GM21786 (cell line): ENCODE results near the gene NPPA.
"Not testable (repeated sequence)": the region's sequence is repeated elsewhere in the genome, so short reads cannot be mapped to it uniquely, and the experiment has no call there.

Experiments
- ATAC-seq: cut with Tn5 transposase; IDR thresholded peaks from one replicate; pipeline ENCODE4 v1.9.1; 2021; ENCODE audit not compliant: unreplicated experiment

Gene NPPA

DNA sequence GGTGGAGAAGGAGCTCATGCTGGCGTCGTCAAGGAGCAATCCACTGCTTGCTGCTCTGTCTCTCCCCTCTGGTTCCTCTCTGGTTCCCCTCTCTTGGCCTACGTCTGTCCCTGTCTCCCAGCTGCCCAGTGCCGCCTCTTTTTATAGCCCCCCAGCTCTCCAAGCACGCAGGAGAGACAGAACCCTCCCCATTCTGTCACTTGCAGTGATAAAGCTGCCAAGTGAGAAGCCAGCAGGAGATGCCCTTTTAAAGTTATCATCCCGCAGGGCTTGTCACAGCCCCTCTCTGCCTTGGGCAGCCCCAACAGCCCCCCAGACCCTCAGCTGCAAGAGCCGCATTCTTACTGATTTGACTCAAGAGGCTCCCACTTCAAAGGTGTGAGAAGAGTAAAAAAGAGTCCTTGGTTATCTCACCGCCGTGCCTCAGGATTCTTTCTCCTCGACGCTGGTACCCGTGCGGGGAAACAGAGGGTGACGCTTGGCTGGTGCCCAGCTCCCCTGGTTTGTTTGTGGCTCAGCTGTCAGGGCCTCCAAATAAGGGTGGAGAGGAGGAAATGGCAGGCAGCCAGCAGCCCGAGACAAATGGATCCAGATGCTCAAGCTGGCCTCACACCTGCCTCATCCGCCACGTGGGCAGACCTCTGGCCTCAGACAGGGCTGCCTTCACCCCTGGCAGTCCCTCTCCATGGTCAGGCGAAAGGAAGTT lies at the start of gene NPPA:
Gene NPPA, minus strand, starts transcription at position 117 of the 706 bp plus-strand sequence. Its CDS starts 99 bp downstream, at position 18.
- ATAC-seq = no peak

DNA sequence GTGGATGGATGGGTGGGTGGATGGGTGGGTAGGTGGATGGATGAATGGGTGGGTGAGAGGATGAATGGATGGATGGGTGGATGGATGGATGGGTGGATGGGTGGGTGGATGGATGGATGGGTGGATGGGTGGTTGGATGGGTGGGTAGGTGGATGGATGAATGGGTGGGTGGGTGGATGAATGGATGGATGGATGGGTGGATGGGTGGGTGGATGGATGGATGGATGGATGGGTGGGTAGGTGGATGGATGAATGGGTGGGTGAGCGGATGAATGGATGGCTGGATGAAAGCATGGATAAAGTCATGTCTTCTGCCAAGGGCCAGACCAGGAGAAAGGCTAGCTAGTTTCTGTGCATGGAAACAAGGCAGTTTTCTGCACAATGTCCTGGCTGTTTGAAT lies 46.9 kb upstream of the NPPA start:
- ATAC-seq = not testable (repeated sequence)

DNA sequence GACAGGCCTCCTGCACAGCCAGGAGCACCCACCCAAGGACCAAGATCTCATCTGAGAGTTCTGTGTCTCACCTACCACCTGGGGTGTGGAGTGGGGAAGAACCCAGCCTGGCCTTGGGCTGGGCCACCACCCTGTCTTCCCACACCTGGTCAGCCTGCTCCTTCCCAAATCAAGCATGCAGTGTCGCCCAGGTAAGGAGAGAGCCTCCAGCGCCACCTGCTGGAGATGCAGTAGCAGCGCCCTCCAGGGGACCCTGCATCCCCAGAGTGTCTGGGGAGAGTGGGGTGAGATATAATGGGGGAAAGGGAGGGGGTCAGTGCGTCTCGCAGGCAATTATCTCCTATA lies 46.3 kb upstream of the NPPA start:
- ATAC-seq = no peak

DNA sequence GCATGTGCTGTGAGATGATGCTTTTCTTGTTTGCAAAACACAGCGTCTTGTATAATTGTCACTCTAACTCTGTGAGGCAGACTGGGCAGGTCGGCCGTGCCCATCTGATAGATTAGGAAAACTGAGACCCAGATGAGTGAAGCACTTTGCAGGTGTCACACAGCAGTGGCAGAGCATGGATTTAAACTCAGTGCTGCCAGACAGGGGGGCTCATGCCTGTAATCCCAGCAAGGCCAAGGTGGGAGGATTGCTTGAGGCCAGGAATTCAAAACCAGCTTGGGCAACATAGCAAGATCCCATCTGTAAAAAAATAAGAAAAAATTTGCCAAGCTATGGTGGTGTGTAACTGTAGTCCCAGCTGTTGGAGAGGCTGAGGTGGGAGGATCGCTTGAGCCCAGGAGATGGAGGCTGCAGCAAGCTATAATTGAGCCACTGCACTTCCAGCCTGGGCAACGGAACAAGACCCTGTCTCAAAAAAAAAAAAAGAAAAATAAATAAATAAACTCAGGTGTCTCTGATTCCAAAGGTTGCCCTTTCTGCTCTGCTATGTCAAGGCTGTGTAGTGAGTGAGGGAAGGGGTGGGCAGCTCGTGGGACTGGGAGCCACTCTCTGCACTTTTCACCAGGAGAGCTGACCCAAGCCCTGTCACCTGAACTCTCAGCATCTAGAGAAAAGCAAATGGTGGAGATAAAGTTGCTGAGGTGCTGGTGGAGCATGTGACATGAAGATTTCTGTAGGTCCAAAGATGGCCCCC lies 44.0 kb upstream of the NPPA start:
- no peak for ATAC-seq

- no peak for ATAC-seq
These were observed 41.3 kb upstream of the NPPA start for GRCh38 chr1:11888877-11889208.

GRCh38 chr1:11888206-11888876 lies 40.8 kb upstream of the NPPA start:
- ATAC-seq = no peak

- ATAC-seq = no peak
These were observed 40.1 kb upstream of the NPPA start for GRCh38 chr1:11887666-11888007.

GRCh38 chr1:11886986-11887665 lies 39.5 kb upstream of the NPPA start:
- ATAC-seq = no peak

- ATAC-seq = no peak
These were observed 38.3 kb upstream of the NPPA start for GRCh38 chr1:11885916-11886315.

DNA sequence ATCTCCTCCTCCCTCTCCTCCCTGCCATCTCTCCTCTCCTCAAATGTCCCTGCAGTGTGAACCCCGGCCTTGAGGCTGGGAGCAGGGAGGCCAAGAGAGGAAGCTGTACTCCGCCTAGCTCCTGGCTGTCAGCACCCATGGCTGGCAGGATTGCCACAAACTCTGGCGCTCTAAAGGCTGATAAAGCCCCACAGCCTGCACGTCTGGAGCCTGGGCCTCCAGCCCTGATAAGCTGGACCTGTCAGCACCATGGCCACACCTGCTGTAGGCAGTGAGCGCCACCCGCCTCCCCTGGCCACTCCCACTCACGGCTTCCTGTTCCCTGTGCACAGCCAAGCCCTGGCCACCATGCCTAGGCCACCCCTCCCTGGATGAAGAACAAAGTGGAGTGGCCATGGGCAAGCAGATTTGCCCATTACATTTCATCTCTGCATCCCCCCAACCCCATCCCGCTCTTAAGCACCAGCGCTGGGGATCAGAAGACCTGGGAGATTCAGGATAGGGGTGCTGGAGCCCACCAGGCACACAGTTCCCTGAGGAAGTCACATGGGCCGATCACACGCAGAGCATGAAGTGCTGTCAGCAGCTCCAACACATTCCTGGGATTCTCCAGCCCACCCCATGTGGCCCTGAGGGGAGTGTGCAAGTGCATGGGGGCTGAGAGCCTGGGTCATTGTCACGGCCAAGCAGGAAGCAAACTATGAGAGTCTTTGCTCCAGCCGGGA lies 35.4 kb upstream of the NPPA start:
- no peak for ATAC-seq

DNA sequence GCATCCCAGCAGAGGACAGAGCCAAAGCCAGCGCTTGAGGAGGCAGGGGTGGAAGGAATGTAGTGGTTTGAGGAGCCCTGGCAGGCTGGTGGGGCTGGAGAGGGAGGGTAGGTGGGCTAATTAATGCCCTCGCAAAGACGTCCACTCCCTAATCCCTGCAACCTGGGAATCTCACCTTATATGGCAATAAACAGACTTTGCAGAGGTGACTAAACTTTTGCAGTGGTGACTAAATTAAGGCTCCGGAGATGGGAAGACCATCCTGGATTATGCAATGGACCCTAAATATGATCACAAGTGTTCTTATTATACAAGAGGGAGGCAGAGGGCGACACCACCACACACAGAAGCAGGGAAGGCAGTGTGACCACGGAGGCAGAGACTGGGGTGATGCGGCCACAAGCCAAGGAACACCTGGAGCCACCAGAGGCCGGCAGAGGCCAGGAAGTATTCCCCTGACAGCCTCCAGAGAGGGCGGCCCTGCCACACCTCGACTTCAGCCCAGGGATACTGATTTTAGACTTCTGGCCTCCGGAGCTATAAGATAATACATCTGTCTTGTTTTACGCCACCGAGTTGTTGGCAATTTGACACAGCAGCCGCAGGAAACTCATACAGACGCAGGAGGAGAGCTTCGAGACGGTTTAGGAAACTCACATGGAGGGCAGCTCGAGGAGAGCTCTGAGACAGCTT lies 34.3 kb upstream of the NPPA start:
- ATAC-seq = no peak

DNA sequence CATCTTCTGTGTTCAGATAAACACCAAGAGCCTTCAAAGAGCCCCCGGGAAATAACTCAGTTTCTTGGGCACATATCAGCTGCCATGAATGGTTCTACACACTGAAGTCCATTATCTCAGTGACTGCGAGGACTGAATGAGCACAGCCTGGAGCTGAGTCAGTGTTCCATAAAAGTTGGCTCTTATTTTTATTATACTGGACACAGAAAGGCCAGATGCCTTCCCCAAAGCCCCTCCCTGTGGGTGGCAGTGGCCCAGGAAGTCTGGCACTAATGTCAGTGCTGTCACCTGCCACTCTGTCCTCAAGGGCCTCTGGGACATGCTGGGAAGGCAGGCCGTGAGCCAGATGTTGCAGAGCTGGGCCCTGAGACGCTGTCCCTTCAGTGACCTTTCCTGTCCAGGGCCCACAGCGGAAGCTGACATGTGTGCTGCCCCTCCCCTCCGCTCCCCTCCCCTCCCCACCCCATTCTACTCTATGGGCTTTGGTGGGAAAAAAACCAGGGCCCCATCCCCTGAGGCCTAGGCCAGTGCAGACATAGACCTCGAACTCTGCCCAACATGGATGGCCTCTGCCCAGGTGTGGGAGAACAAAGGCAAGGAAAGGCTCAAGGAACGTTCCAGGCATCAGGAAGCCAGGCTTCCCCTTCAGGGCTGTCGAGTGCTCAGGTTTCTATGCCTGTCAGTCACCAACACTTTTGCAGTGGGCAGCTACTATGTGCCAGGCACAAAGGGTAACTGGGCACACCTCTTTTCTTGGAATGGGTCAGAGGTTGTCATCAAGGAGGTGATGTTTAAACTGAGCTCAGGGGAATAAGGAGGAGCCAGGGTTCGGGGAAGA lies 33.5 kb upstream of the NPPA start:
- no peak for ATAC-seq

- ATAC-seq = no peak
These were observed 32.6 kb upstream of the NPPA start for GRCh38 chr1:11880181-11880575.

DNA sequence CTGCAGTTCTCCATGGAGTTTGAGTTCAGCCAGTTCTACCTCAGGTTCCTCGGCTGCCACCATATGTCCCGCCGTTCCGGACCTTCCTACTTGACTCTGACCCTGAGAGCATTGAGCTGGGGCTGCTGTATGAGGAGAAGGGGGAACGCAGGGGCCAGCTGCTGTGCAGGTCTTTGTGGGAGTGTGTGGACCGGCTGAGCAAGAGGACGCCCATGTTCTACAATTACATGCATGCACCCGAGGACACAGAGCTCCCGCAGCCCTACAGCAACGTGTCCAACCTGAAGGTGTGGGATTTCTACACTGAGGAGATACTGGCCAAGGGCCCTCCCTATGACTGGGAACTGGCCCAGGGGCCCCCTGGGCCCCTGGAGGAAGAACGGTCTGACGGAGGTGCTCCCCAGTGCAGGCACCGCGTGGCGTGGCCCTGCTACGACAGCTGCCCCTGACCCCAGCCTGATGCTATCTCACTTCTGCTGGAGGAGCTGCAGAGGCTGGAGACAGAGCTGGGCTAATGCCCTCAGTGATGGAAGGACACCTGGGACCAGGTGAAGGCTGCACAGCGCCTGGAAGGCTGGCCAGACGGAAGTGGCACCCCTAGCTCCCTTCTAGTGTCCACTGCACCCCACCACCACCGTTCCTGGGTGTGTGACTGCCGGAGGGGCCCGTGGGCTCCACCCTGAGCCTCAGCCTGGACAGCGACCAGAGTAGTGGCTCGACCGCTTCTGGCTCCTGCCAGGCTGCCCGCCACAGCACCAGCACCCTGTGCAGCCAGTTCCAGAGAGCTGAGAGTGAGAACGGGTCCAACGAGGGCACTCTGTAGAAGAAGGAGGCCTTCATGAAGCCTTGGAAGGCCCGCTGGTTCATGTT lies 32.0 kb upstream of the NPPA start:
- ATAC-seq = no peak

DNA sequence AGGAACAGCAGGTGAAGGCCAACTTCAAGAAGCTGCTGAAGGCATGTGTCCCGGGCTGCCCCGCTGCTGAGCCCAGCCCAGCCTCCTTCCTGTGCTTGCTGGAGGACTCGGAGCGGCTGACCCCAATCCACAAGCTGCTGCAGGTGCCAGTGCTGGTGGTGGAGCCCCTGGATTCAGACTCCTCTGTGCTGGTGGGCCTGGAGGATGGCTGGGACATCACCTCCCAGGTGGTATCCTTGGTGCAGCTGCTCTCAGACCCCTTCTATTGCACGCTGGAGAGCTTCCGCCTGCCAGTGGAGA lies 31.3 kb upstream of the NPPA start:
- ATAC-seq = no peak

- no peak for ATAC-seq
These were observed 30.7 kb upstream of the NPPA start for GRCh38 chr1:11878081-11878890.

DNA sequence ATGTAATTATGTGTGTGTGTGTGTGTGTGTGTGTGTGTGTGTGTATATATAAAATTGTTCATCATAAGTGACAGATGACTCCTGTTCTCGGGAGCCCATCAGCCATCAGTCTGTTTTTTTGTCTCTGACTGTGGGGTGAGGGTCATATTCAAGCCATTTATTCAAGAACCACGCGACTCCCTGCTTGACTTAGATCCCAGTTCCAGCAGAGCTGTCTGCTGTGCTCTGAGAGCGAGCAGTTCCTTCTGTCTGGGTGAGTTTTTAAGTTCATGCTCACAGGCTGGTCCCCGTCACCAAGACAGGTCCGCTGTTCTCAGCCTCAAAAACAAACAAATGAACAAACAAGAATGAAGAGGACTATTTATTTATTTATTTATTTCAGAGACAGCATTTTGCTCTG lies 29.5 kb upstream of the NPPA start:
- ATAC-seq = no peak

- ATAC-seq = no peak
These were observed 27.5 kb upstream of the NPPA start for GRCh38 chr1:11875094-11875493.
